ENCODE measurements around the gene NCOA4.
A peak's percentile ranks its signal among the peaks of the same experiment; 100 is the strongest.
"Not testable (repeated sequence)": the region's sequence is repeated elsewhere in the genome, so short reads cannot be mapped to it uniquely, and the experiment has no call there.

The NCOA4 gene

DNA sequence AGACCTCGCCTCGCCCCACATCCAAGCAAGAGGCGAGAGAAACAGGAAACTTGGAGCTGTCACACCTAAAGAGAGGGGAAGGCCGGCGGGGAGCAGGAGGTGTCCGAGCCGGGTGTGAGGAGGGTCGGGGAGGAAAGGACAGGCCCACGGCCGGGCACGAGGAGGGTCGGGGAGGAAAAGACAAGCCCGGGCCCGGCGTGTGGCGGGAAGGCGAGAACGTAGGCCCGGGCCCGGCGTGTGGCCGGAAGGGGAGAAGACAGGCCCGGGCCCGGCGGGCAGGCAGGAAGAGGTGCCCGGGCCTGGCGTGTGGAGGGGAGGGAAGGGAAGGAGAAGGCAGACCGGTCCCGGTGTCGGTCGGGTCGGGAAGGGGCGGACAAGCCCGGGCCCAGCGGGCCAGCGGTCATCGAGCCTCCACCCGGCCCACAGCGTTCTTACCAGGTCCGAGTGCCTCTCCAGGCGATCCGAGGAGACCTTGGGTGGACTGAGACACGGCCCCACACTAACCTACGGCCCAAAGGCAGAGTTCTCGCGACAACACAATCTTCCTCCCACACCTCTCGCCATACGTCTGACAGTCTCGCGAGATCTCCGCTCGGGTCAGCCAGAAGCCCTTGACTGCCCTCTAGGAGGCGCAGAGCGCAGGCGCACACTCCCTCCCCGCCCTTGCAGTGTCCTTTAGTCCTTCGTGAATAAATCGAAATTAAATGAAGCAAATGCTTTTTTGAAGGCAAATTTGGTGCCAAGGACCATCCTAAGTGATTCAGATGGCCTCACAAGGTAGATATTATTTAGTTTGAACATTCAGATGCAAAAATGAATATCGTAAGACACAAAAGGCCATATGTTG is at the start of gene NCOA4:
NCOA4 (minus strand) TSS at position 533 of the 847 bp plus-strand sequence. CDS start 13,943 bp downstream, outside the sequence.
- DNase-seq = peak; percentile 95 to 96

DNA sequence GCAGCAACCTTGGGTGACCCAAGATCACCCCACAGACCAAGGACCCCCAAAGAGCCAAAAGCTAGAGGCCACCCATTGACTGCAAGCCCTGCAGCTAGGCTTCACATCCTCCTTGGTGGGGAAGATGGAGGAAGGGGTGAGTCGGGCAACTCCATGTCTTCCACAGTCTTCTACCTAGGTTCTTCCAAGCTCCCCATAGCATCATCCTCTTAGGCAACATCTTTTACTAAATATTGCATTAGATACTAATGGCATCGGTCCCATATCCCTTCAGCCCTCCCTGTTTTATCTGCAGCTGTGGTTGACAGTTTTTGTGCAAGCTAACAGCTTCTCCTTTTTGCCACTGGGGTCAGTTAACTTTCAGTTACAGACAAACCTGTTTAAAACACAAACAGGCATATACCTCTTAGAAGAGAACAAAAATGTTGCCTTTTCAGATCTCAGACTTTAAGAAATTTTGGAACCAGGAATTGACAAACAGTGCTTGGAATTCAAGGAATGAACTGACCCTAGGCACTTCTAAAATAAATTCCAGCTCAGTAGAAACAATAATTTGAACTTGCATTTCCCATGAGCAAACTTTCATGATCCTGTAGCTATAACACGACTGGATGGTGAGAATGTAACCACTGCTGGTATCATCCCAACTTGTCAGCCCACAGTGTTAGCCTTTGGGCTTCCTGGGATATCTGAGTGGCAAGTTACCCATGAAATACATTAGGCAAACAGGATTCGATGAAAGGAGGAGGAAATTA is 49.6 kb upstream of the NCOA4 start:
- no peak for DNase-seq

DNA sequence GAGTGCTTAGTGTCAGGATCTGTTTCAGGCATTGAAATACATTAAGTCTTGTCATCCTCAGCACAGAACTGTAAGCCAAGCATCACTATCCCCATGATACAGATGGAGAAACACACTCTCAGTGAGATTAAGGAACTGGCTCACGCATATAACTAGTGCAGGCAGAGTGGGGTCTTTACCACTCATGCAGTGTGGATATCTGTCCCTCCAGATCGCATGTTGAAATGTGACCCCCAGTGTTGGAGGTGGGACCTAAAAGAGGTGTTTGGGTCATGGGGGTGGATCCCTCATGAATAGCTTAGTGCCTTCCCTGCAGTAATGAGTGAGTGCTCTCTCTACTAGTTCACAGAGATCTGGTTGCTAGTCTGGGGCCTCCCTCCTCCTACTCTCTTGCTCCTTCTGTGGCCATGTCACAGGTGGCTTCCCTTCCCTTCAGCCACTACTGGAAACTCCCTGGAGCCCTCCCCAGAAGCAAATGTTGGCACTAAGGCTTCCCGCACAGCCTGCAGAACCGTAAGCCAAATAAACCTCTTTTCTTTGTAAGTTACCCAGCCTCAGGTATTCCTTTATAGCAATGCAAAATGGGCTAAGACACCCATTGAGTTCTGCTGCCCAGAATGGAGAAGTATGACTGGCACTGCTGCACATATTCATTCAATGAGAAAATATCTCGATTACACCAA is 47.4 kb upstream of the NCOA4 start:
- DNase-seq = no peak

DNA sequence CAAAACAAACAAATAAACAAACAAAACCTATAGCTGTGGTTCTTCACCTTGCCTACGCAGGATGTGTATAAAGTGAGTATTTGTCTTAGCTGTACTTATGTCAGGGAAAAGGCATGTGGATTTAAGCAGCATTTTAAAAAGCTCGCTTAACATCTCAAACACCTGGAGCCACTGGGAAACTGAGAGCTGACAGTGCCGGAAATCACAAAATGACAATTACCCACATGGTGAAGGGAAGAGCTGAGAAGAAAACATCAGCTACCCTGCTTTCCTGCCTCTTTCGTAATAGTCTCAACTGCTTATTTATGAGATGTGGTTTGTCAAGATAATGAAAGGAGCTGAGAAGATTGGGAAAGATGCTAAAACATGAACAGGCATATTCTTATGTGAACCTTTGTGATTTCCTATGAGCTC is 46.7 kb upstream of the NCOA4 start:
- DNase-seq = no peak

GRCh38 chr10:46075869-46076268 is 45.4 kb upstream of the NCOA4 start:
- no peak for DNase-seq

DNA sequence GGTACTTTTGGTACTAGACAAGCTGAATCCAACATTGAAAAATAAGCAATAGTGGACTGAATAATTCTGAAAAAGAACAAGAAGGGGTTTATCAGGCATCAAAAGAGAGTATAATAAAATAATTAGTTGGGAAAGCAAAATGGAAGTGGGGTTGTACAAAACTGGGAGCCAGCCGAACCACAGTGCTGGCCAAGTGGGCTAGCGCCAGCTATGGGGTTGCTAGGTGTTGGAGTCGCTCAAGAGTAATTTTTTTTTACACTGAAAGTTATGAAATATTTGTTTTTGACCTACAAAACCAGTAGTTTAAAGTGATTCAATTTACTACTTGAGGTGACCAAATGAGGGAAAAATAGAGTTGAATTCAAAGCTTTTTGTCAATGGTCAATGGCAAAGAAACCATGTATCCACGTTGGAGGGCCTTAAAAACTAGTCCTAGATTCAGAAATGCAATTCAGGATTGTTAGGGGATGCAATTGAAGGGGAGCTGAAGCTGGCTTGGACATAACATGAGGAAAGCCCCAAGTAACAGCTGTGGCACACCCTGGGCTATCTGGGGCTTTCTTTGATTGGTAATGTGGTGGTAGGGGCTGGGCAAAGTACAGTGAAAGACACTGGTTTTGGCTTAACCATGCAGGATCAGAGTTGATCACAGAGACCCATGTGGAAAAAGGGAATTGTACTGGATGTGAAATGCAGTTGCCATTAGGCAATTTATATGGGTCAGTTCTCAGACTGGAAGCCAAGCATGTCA is 43.9 kb upstream of the NCOA4 start:
- DNase-seq = no peak

- no peak for DNase-seq
These were observed 43.1 kb upstream of the NCOA4 start for GRCh38 chr10:46073564-46073963.

DNA sequence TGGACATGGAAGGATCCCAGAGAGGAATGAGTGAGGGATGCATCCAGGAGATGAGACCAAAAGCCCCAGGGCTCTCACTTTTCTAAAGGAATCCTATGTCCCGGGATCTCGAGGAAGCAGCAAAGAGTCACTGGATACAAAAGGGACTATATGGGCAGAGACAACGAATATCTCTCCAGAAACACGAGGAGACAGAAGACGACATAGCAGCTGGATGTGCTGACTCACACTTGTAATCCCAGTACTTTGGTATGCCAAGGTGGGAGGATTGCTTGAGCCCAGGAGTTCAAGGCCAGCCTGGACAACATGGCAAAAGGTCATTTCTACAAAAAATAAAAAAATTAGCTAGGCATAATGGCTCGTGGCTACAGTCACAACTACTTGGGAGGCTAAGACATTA is 40.3 kb upstream of the NCOA4 start:
- no peak for DNase-seq

DNA sequence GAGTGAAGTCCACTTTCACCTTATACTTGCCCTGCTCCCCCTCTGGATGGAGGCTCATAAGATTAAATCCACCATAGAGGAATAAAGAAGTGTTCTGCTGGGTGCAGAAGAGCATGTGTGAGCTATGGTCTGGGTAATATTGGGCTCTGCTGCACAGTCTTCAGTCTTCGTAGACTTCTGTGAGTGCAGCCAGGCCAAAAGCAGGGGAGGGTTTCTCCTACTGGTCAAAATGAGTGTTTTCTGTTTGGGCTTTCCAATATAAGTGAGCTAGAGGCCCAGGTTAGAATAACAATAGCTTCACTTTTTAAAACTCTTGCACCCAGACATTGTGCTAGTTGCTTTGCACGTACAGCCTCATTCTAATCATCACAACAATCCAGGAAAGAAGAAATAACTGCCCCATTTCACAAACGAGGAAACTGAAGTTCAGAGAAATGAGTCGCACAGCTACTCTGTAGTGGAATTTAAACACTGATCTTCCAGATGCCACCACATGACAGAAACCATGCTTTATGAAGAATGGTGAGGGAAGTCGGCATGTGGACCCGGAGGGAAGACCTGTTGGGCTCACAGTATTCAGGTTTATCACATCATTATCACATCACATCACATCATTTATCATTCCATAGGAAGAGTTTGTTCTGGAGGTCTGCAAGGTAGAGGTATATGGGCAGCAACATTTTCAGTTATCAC is 39.5 kb upstream of the NCOA4 start:
- no peak for DNase-seq

DNA sequence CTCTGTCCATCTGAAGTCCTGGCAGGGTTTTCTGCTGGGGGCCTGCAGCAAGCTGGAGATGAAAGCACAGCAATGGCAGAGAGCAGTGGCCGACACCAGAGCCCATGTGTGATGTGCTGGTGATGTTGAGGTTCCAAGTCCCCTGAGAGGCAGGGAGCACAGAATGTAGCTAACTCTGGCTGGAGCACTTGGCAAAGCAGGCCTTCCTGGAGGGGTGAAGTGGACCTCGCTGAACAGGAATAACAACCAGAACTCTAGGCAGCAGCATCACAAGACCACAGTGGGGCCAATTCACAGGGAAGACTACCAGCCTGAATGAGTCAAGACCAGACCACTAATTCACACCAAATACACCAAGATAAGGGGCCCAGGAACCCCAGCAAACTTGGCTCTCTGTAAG is 38.5 kb upstream of the NCOA4 start:
- DNase-seq = no peak

- no peak for DNase-seq
These were observed 37.7 kb upstream of the NCOA4 start for GRCh38 chr10:46068117-46068516.

- DNase-seq = no peak
These were observed 33.9 kb upstream of the NCOA4 start for GRCh38 chr10:46064269-46064817.

DNA sequence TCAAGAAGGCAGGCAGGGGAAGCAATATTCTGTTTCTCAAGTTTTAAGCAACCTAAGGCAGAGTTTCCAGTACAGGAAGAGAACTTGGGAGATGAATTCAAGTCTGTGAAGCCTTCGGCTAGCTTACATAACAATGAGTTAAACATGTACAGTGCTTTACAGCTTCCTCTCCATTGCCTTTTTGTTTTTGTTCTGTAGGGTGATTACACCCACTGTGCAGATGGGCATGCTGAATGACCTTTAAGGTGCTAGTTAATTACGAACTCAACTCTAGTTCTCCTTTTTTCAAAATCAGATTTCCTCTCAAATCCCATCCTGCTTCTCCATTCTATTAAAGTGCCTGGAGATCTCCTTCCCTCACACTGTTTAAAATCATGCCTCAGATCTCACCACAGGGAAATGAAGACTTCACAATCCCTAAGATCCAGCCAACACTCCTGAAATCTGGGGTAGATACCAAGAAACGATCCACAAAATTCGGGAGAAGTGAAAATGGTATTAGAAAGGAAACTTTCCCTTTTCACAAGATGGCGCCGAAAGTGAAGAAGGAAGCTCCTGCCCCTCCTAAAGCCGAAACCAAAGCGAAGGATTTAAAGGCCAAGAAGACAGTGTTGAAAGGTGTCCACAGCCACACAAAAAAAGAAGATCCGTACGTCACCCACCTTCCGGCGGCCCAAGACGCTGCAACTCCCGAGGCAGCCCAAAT is 32.5 kb upstream of the NCOA4 start:
- no peak for DNase-seq

DNA sequence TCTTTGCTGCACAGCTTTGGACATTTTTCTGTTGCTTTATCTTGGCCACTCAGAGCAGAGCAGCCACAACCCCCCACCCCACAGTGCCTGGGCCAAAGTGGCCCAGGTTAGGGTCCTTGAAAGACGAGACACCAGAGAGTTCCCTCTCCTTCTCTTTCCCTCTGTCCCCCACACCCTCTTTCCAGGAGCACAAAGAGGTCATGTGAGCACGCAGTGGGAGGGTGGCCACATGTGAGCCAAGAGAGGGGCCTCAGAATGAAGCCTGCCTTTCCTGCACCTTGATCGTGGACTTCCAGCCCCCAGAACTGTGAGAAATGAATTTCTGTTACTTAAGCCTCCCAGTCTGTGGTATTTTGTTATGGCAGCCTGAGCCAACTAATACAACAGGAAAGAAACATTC is 30.3 kb upstream of the NCOA4 start:
- DNase-seq = no peak

DNA sequence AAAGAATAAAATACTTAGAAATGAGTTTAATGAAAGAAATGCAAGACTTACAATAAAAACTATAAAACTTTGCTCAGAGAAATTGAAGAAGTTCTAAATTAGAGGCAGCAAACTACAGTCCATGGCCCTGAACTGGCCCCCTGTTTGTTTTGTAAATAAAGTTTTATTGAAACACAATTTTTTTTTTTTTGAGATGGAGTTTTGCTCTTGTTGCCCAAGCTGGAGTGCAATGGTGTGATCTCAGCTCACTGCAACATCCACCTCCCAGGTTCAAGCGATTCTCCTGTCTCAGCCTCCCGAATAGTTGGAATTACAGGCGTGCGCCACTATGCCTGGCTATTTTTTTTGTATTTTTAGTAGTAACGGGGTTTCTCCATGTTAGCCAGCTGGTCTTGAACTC is 27.5 kb upstream of the NCOA4 start:
- DNase-seq = not testable (repeated sequence)

DNA sequence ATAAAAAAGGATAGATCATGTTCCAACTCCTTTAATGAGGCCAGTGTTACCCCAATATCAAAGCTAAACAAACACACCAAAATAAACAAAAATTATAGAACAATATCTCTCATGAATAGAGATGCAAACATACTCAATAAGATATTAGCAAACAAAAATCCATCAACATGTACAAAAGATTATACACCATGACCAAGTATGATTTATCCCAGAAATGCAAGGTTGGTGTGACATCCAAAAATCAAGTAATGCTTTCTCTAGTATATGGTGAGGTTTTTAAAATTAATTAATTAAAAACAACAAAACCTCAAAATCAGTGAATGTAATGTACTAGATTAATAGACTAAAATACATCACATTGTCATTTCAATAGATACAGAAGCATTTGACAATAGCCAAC is 26.6 kb upstream of the NCOA4 start:
- DNase-seq = no peak

DNA sequence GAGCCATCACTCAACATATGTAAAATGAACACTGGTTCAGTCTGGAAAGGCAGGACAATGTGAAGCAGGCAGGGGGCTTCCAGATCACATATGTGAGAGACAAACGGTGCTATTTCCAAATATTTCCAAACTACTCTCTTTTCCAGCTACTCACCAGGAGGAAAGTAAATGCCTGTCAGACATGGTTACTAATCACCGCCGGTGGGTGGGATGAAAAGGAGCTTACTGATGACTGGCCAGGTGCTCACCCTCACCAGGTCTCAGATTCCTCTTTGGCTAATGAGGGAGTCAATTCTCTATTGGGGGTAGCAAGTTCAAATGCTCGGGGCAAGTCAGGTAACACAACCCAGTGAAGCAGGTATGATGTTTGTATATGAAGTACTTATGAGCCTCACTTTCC is 25.3 kb upstream of the NCOA4 start:
- DNase-seq = no peak

- DNase-seq = no peak
These were observed 23.4 kb upstream of the NCOA4 start for GRCh38 chr10:46053534-46054434.

GRCh38 chr10:46052791-46053375 is 22.5 kb upstream of the NCOA4 start:
- no peak for DNase-seq

Data from stimulated activated CD4-positive, alpha-beta T cell treated with anti-CD3 and anti-CD28 coated beads, Interleukin-2, amount 100 ng/mL, for 24 hours (primary cell).